Breast epithelium (tissue), 3 donors: Measurements from ENCODE around the gene BCAP31.

Experiments used
- POLR2A ChIP-seq: fragments of 450-650 bp; IDR thresholded peaks from one replicate; pipeline ENCODE4 v1.6.1; 2016; ENCODE audit warnings: antibody characterized with exemption, mild to moderate bottlenecking, moderate library complexity
- TF ChIP-seq, protein P1 (sequence below), 3 donors: fragments of 450-650 bp; IDR thresholded peaks; one replicate each; pipeline ENCODE4 v1.5.1; 2016 to 2017; ENCODE audit warnings: antibody characterized with exemption in 3 of 3, mild to moderate bottlenecking in 3 of 3, moderate library complexity in 3 of 3

DNA sequence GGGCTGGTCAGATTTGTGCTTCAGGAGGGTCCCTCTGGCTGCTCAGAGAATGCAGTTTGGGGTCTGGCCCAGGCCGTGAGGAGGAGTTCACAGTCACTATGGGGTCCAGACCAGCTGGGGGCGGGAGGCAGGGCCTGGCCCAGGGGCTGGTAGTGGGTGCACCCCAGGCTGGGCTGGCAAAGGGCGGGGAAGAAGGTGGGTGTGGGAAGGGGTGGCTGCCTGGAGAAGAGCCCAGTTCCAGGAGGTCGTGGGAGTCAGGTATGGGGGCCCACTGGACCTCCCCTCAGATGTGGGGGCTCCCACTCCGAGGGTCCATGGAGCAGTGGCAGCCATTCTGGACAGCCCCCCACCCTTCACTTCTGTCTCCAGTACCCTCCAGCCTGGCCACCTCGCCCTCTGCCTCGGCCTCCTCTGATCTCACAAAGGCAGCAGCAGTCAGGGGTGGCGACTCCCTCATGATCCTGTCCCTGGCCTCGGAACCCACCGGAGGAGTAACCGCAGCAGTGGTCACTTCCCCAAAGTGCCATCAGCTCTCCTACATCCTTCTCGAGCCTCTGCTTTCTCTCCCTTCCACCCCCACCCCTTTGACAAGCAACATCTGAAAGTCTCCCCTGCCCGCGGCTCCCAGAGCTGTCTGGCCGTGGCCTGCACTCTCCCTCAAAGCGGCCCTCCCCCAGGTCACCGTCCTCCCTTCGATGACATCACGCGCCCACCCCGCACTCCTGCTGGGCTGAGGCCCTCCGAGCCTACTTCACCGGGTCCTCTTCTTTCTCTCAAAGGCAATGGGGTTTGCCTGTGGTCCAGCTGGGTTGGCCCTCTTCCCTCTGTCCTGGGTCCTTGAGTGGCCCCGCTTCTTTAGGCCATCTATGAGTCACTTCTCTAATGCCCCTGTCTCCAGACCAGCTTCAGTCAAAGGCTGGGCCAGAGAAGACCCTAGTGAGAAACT lies 38.2 kb downstream of the BCAP31 start:
- TF ChIP-seq, protein P1, sequence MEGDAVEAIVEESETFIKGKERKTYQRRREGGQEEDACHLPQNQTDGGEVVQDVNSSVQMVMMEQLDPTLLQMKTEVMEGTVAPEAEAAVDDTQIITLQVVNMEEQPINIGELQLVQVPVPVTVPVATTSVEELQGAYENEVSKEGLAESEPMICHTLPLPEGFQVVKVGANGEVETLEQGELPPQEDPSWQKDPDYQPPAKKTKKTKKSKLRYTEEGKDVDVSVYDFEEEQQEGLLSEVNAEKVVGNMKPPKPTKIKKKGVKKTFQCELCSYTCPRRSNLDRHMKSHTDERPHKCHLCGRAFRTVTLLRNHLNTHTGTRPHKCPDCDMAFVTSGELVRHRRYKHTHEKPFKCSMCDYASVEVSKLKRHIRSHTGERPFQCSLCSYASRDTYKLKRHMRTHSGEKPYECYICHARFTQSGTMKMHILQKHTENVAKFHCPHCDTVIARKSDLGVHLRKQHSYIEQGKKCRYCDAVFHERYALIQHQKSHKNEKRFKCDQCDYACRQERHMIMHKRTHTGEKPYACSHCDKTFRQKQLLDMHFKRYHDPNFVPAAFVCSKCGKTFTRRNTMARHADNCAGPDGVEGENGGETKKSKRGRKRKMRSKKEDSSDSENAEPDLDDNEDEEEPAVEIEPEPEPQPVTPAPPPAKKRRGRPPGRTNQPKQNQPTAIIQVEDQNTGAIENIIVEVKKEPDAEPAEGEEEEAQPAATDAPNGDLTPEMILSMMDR (IDR thresholded peaks at IDR 0.05) = no peak
- no peak for TF ChIP-seq POLR2A
